Stimulated activated CD4-positive, alpha-beta T cell treated with anti-CD3 and anti-CD28 coated beads, Interleukin-15, amount 100 ng/mL, for 48 hours (primary cell): Measurements from ENCODE around the gene BEND3.
"Not testable (repeated sequence)": the region's sequence is repeated elsewhere in the genome, so short reads cannot be mapped to it uniquely, and the experiment has no call there.

ENCODE experiments used
- DNase-seq, 2 donors: peaks; one replicate each; pipeline ENCODE4 v3.0.0-alpha.2; 2020; ENCODE audit warnings: low read depth in 2 of 2

Gene BEND3

DNA sequence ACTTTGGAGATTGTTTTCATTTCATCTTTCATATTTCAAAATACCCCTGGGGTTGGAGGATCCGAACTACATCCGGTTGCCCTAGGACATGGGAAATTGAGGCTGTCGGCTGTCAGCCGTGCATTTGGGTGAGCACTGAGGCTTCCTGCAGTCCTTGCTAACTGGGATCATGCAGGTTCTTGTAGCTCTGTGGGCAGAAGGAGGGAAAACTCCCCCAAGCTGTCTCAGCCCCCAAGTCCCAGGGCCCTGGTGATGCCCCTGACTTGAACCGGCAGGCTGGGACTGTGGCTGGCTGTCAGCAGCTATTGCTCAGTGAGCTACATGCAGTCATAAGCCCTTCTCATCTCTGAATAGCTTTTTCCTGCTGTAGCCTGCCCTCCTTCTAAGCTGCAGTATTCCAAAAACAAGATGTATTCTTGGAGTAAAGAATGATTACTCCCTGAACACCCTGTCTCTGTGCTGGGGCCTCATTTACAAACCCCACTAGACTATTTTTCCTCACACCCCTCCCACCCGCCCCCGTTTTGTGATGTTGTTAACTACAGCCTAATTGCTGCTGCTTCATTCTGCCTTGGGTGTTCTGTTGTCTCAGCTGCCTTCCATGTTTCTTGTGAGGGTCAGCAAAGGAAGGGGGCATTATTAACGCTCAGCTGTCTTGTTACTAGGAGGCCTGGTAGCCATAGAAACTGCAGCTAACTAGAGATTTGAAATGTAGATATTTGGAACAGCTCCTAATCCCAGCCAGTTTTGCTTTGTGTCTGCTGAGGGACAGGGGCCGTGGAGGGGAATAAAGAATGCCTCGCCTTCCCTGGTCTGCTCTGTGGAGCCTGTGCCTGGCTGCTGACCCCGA, 69.3 kb downstream of the BEND3 start:
- DNase-seq, result no peak

GRCh38 chr6:107033126-107033525, 82.2 kb downstream of the BEND3 start:
- no peak for DNase-seq

GRCh38 chr6:107032051-107032450, 83.3 kb downstream of the BEND3 start:
- DNase-seq, result no peak

GRCh38 chr6:107030151-107030550, 85.2 kb downstream of the BEND3 start:
- no peak for DNase-seq

- DNase-seq, result no peak
Measured at GRCh38 chr6:107026965-107027364, 88.3 kb downstream of the BEND3 start.

GRCh38 chr6:107021446-107022185, 93.7 kb downstream of the BEND3 start:
- DNase-seq, result no peak

GRCh38 chr6:107020239-107020638, 95.1 kb downstream of the BEND3 start:
- DNase-seq, result no peak

- not testable (repeated sequence) for DNase-seq
Measured at GRCh38 chr6:107019628-107020027, 95.7 kb downstream of the BEND3 start.

- DNase-seq, result no peak
Measured at GRCh38 chr6:107019047-107019446, 96.3 kb downstream of the BEND3 start.
